Right lobe of liver (tissue), 6 donors: ENCODE data around the gene CREB5. TPM values are rescaled to one million over a fixed set of nuclear protein-coding genes. Genes with fewer than 3 reads are reported as not detected.

ENCODE experiments used
- ATAC-seq, 4 donors: fragments of 200-7000 bp; cut with Tn5 transposase; one replicate each; pipeline ENCODE4 v1.9.1; 2020; ENCODE audit warnings: mild to moderate bottlenecking in 4 of 4, moderate library complexity in 4 of 4
- DNase-seq, 3 donors: peaks; one replicate each; pipeline ENCODE4 v3.0.0-alpha.2; 2020
- H3K27ac ChIP-seq, 3 donors: fragments of 200-600 bp; one replicate each; pipeline ENCODE4 v1.8.0; 2022
- H3K27me3 ChIP-seq, 2 donors: fragments of 200-600 bp; one replicate each; pipeline ENCODE4 v1.8.0; 2022
- H3K36me3 ChIP-seq, 4 donors: fragments of 200-600 bp; sonication (generic) in 1 of 4; one replicate each; pipeline versions ENCODE4 v1.5.1 to v1.8.0; 2017 to 2022; ENCODE audit warnings: control low read depth in 1 of 4
- H3K4me1 ChIP-seq, 4 donors: fragments of 200-600 bp; sonication (generic) in 1 of 4; one replicate each; pipeline versions ENCODE4 v1.5.1 to v1.8.0; 2017 to 2022; ENCODE audit warnings: control low read depth in 1 of 4
- H3K4me3 ChIP-seq, 3 donors: fragments of 200-600 bp; one replicate each; pipeline ENCODE4 v1.8.0; 2022
- H3K9me3 ChIP-seq, 4 donors: fragments of 200-600 bp; sonication (generic) in 1 of 4; one replicate each; pipeline versions ENCODE4 v1.5.1 to v1.8.0; 2017 to 2022; ENCODE audit warnings: control low read depth in 1 of 4
- CTCF ChIP-seq, 4 donors: fragments of 200-600 bp in 3 of 4; fragments of 450-650 bp in 1 of 4; IDR thresholded peaks; one replicate each; pipeline versions ENCODE4 v1.5.1 to v1.8.0; 2016 to 2022; ENCODE audit warnings: antibody characterized with exemption in 4 of 4, mild to moderate bottlenecking in 2 of 4
- POLR2A ChIP-seq: fragments of 450-650 bp; IDR thresholded peaks from one replicate; pipeline ENCODE4 v1.6.1; 2017; ENCODE audit warnings: antibody characterized with exemption, mild to moderate bottlenecking
- WGBS: methylation state at CpG from one replicate; pipeline ENCODE4 v1.1.6; 2018; ENCODE audit warnings: low coverage, low lambda C conversion rate; ENCODE audit not compliant: insufficient coverage; ENCODE audit errors: missing lambda C conversion rate; 5-methylcytosine and 5-hydroxymethylcytosine counted together
- intact Hi-C, 2 donors: fragments of 100-400 bp; cut with DNase I; formaldehyde crosslinking; loops; one replicate each; pipeline versions ENCODE4 v1.11.2 to v1.14.1; 2022
- total RNA-seq, 6 experiments: library from RNA; depleted of rRNA in 2 of 6; stranded (reverse); fragments of >200 nt in 2 of 6; fragmentation: NEBNext Ultra II Directional in 3 of 6; extraction: Animal tissue kit (Norgen Biotek cat#: 25700) in 3 of 6; gene quantifications; one replicate each; pipeline versions ENCODE4 v1.1.0 to v1.2.4, GENCODE V29; 2016 to 2023
- donor health status: DM: no; HTN: yes; CAD: no.
- donor health status: DM: no; HTN: no; CAD: no.
- donor health status: DM: no; HTN: no; CAD: no.
- donor health status: DM: no; HTN: yes; CAD: no.
- donor health status: DM: no; HTN: yes; CAD: no.

CREB5 gene
- total RNA-seq, 6 experiments from 2014 or later = 0.48 to 6.3 (median 1.4) TPM

DNA sequence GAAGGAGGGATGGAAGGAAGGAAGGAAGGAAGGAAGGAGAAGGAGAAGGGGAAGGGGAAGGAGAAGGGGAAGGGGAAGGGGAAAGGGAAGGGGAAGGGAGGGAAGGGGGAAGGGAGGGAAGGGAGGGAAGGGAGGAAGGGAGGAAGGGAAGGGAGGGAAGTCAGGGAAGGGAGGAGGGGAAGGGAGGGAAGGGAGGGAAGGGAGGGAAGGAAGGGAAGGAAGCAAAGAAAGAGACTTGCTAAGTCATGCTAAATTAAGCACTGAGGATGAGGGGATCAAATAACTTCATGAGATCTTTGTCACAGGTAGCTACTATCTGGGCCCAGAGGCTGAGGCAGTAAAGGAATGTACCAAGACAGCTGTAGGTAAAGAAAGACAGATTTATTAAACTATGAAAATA is 429.4 kb downstream of the CREB5 start:
- Histone ChIP-seq H3K36me3 (no peaks in the 10 kb centered on the region), H3K4me3 (no peak overlapping the region), H3K4me1 (no peaks in the 10 kb centered on the region), H3K27me3 (no peaks in the 10 kb centered on the region), H3K27ac (no peak overlapping the region), H3K9me3 (no peaks in the 10 kb centered on the region)
- intact Hi-C loops = no loop called here
- no peak for DNase-seq
- TF ChIP-seq CTCF (IDR thresholded peaks at IDR 0.05) (no peak), POLR2A (no peak)
- no peak for ATAC-seq

GRCh38 chr7:28842769-28843295 is 430.5 kb downstream of the CREB5 start:
- H3K27me3 ChIP-seq = no peaks in the 10 kb centered on the region
- 88% methylated on average over 1 of the region's 1 CpG for WGBS
- H3K36me3 ChIP-seq = no peaks in the 10 kb centered on the region
- intact Hi-C loops = no loop called here
- no peak for TF ChIP-seq CTCF (IDR thresholded peaks at IDR 0.05)
- TF ChIP-seq POLR2A = no peak
- no peak overlapping the region for H3K27ac ChIP-seq
- H3K4me1 ChIP-seq = no peaks in the 10 kb centered on the region
- no peaks in the 10 kb centered on the region for H3K9me3 ChIP-seq
- H3K4me3 ChIP-seq = no peak overlapping the region
- DNase-seq = no peak
- ATAC-seq = no peak

GRCh38 chr7:28845106-28845505 is 432.8 kb downstream of the CREB5 start:
- no peaks in the 10 kb centered on the region for H3K4me1 ChIP-seq
- no peak overlapping the region for H3K27ac ChIP-seq
- TF ChIP-seq POLR2A = no peak
- no peak for TF ChIP-seq CTCF (IDR thresholded peaks at IDR 0.05)
- no peaks in the 10 kb centered on the region for H3K36me3 ChIP-seq
- intact Hi-C loops = no loop called here
- DNase-seq = no peak
- no peaks in the 10 kb centered on the region for H3K9me3 ChIP-seq
- ATAC-seq = no peak
- no peak overlapping the region for H3K4me3 ChIP-seq
- H3K27me3 ChIP-seq = no peaks in the 10 kb centered on the region
- 100% methylated on average over 1 of the region's 1 CpG for WGBS

DNA sequence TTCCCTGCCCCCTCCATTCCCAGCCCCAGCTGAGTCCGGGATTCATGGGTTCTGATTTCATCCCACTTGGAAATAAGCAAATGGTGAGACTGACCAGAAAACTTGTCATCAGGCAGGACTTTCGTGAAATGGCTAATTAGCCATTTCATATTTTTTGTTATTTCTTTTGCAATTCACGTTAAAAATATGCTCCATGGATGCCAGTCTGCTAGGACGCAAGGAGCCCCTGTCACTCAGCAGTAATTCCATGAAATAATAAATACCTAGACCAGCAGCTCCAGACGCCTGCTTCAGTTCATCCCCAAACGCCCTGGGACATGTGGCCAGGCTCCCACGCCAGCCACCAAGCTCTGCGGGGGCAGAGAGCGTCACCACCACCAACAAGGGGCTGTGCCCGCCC is 434.9 kb downstream of the CREB5 start:
- Histone ChIP-seq H3K27me3 (peaks cover 0 to 4% of the 10 kb centered on the region in 2 donors), H3K4me1 (no peaks in the 10 kb centered on the region), H3K36me3 (no peaks in the 10 kb centered on the region), H3K9me3 (no peaks in the 10 kb centered on the region), H3K4me3 (no peak overlapping the region), H3K27ac (no peak overlapping the region)
- DNase-seq (no peak), ATAC-seq (no peak)
- 47% methylated on average over 3 of the region's 10 CpGs for WGBS
- TF ChIP-seq POLR2A = no peak
- no peak for TF ChIP-seq CTCF (IDR thresholded peaks at IDR 0.05)
- intact Hi-C loops = no loop called here

- H3K4me1 ChIP-seq = no peaks in the 10 kb centered on the region
- no peaks in the 10 kb centered on the region for H3K9me3 ChIP-seq
- H3K27ac ChIP-seq = no peak overlapping the region
- H3K27me3 ChIP-seq = peaks cover 0 to 4% of the 10 kb centered on the region in 2 donors
- intact Hi-C loops = no loop called here
- 85% methylated on average over 6 of the region's 13 CpGs for WGBS
- no peak for DNase-seq
- H3K4me3 ChIP-seq = no peak overlapping the region
- H3K36me3 ChIP-seq = no peaks in the 10 kb centered on the region
- TF ChIP-seq CTCF (IDR thresholded peaks at IDR 0.05) = no peak
- TF ChIP-seq POLR2A = no peak
- no peak for ATAC-seq
These were observed 435.4 kb downstream of the CREB5 start for GRCh38 chr7:28847681-28848080.
